Transverse colon (tissue), 4 donors: ENCODE results near the gene RAB27B. TPM values are rescaled to one million over a fixed set of nuclear protein-coding genes. Genes with fewer than 3 reads are reported as not detected.

Source experiments
- DNase-seq: peaks from one replicate; pipeline ENCODE4 v3.0.0-alpha.2; 2019
- H3K27ac ChIP-seq, 4 donors: fragments of 200-600 bp; sonication (generic); 2 replicates each; pipeline ENCODE4 v1.5.1; 2016 to 2018; ENCODE audit warnings: inconsistent platforms in 4 of 4
- H3K27me3 ChIP-seq: fragments of 200-600 bp; sonication (generic); 2 replicates; pipeline ENCODE4 v1.5.1; 2017; ENCODE audit warnings: inconsistent platforms
- H3K36me3 ChIP-seq, 4 donors: fragments of 200-600 bp; sonication (generic); 2 replicates each; pipeline ENCODE4 v1.5.1; 2017 to 2019; ENCODE audit warnings: inconsistent platforms in 4 of 4
- H3K4me1 ChIP-seq, 4 donors: fragments of 200-600 bp; sonication (generic); 2 replicates each; pipeline ENCODE4 v1.5.1; 2017 to 2020; ENCODE audit warnings: inconsistent platforms in 4 of 4
- H3K4me3 ChIP-seq, 4 donors: fragments of 200-600 bp; sonication (generic); 1 replicate in 1 of 4; 2 replicates in 3 of 4; pipeline versions ENCODE4 v1.5.1 to v1.6.1; 2017 to 2019; ENCODE audit warnings: inconsistent platforms in 4 of 4
- H3K9me3 ChIP-seq, 2 donors: fragments of 200-600 bp; sonication (generic); 2 replicates each; pipeline ENCODE4 v1.5.1; 2017 to 2019; ENCODE audit warnings: inconsistent platforms in 2 of 2
- CTCF ChIP-seq, 5 experiments: fragments of 200-600 bp in 3 of 5; fragments of 450-650 bp in 2 of 5; sonication (generic) in 3 of 5; IDR thresholded peaks; 1 replicate in 2 of 5; 2 replicates in 3 of 5; pipeline ENCODE4 v1.5.1; 2016 to 2017; ENCODE audit warnings: antibody characterized with exemption in 5 of 5, inconsistent platforms in 3 of 5, mild to moderate bottlenecking in 2 of 5, moderate library complexity in 1 of 5
- EP300 ChIP-seq: sonication (generic); formaldehyde crosslinking; IDR thresholded peaks from one replicate; pipeline ENCODE4 v1.6.1; 2017; ENCODE audit warnings: antibody characterized with exemption, low read depth
- POLR2A ChIP-seq: fragments of 450-650 bp; IDR thresholded peaks from one replicate; pipeline ENCODE4 v1.6.1; 2016; ENCODE audit warnings: antibody characterized with exemption, mild to moderate bottlenecking, moderate library complexity
- POLR2AphosphoS5 ChIP-seq, 3 donors: sonication (generic); formaldehyde crosslinking; IDR thresholded peaks; one replicate each; pipeline ENCODE4 v1.6.1; 2016; ENCODE audit warnings: antibody characterized with exemption in 3 of 3
- WGBS, 2 donors: methylation state at CpG; one replicate each; pipeline ENCODE4 v1.1.5; 2018; ENCODE audit warnings: low coverage in 1 of 2; 5-methylcytosine and 5-hydroxymethylcytosine counted together
- in situ Hi-C, 4 donors: fragments of 200-750 bp; cut with MboI; loops; one replicate each; pipeline versions ENCODE4 v1.15.0 to v1.15.1; 2017; ENCODE audit warnings: low sequenced_read_pairs in 3 of 4, low pct_ligation_motif_present in 1 of 4, low pct_unique_long_range_greater_than_20kb in 1 of 4
- intact Hi-C: fragments of 100-400 bp; cut with DNase I; formaldehyde crosslinking; loops from one replicate; pipeline ENCODE4 v1.15.1; 2023; ENCODE audit warnings: low total_unique reads
- total RNA-seq, 4 donors: library from RNA; depleted of rRNA; stranded (reverse); fragments of >200 nt; gene quantifications; one replicate each; pipeline ENCODE4 v1.1.0, GENCODE V29; 2016

RAB27B gene
- total RNA-seq, 4 donors from 2014 or later, result 1.2 to 6.0 (median 3.5) TPM

DNA sequence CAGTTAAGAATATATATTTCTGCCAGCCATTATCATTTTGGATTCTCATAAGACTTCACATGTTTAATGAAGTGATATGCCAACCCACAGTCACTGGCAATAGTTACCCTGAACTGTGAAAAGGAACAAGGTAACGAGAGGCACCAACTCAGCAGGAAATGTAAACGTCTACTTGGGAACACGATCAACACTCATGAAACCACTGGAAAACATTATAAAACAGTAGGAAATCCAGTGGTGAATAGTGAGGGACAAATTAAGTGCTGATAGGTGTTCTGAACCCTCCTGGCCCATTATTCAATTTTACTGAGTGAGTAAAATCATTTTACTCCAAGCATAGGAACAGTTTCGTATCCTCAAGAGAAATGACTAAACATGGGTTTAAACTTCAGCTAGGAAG lies 113.9 kb downstream of the RAB27B start:
- TF ChIP-seq CTCF (IDR thresholded peaks at IDR 0.05) (no peak), EP300 (no peak), POLR2A (no peak), POLR2AphosphoS5 (IDR thresholded peaks at IDR 0.05) (no peak)
- 61 to 75% methylated on average over 4 of the region's 4 CpGs for WGBS, 2 donors

GRCh38 chr18:54942569-54942968 lies 114.3 kb downstream of the RAB27B start:
- Histone ChIP-seq H3K27me3 (no peaks in the 10 kb centered on the region), H3K4me3 (no peak overlapping the region), H3K36me3 (no peaks in the 10 kb centered on the region), H3K27ac (no peak overlapping the region), H3K4me1 (peaks cover 0 to 26% (median 19%) of the 10 kb centered on the region in 4 donors), H3K9me3 (no peaks in the 10 kb centered on the region)
- in situ Hi-C loops, result no loop called here
- WGBS, 2 donors, result 90 to 92% methylated on average over 3 of the region's 3 CpGs
- intact Hi-C loops, result no loop called here
- no peak for DNase-seq
- no peak for TF ChIP-seq POLR2A
- no peak for TF ChIP-seq POLR2AphosphoS5 (IDR thresholded peaks at IDR 0.05)
- no peak for TF ChIP-seq CTCF (IDR thresholded peaks at IDR 0.05)
- no peak for TF ChIP-seq EP300

More for the DNA sequence above, 113.9 kb downstream of the RAB27B start:
- Histone ChIP-seq H3K9me3 (no peaks in the 10 kb centered on the region), H3K4me3 (no peak overlapping the region), H3K27me3 (no peaks in the 10 kb centered on the region), H3K27ac (no peak overlapping the region), H3K4me1 (peaks cover 0 to 21% (median 14%) of the 10 kb centered on the region in 4 donors), H3K36me3 (no peaks in the 10 kb centered on the region)
- DNase-seq, result no peak
- in situ Hi-C loops, result no loop called here
- intact Hi-C loops, result no loop called here

Other genes with a start within 250 kb of the RAB27B start
- not detected for gene DYNAP, start 237.2 kb upstream of the RAB27B start, total RNA-seq
- 100 to 1,000 TPM in 1 of 4 donors, 10 to 100 TPM in 3; 24.9 to 109 (median 78.2) TPM for gene CCDC68, start 131.0 kb downstream of the RAB27B start, total RNA-seq